Activated CD8-positive, alpha-beta T cell treated with anti-CD3 and anti-CD28 coated beads for 36 hours (primary cell): ENCODE results near the gene MRPL37. TPM values are rescaled to one million over a fixed set of nuclear protein-coding genes. Genes with fewer than 3 reads are reported as not detected.

ENCODE experiments used
- ATAC-seq: fragments of 200-7000 bp; cut with Tn5 transposase; one replicate; pipeline ENCODE4 v1.10.0; 2021; ENCODE audit warnings: mild to moderate bottlenecking, moderate library complexity
- CTCF ChIA-PET: fragments of 350-600 bp; sonication (Branson Sonifier 250); formaldehyde crosslinking; loops from one replicate; lab custom pipeline; 2021; ENCODE audit warnings: antibody characterized with exemption; lab: Charles Lee
- POLR2A ChIA-PET: fragments of 350-600 bp; sonication (Branson Sonifier 250); formaldehyde crosslinking; loops from one replicate; lab custom pipeline; 2021; ENCODE audit warnings: antibody characterized with exemption; lab: Charles Lee
- DNase-seq: peaks from one replicate; pipeline ENCODE4 v3.0.0-alpha.2; 2020
- H3K27ac Mint-ChIP-seq: one replicate; pipeline ENCODE4 v1.8.0; 2021; ENCODE audit warnings: mild to moderate bottlenecking, mixed read lengths
- H3K27me3 Mint-ChIP-seq: one replicate; pipeline ENCODE4 v1.8.0; 2021; ENCODE audit warnings: mixed read lengths
- H3K36me3 Mint-ChIP-seq: one replicate; pipeline ENCODE4 v1.8.0; 2021; ENCODE audit warnings: low read depth, mixed read lengths
- H3K4me1 Mint-ChIP-seq: one replicate; pipeline ENCODE4 v1.8.0; 2021; ENCODE audit warnings: low read depth, mixed read lengths
- H3K4me3 Mint-ChIP-seq: one replicate; pipeline ENCODE4 v1.8.0; 2021; ENCODE audit warnings: mild to moderate bottlenecking, moderate library complexity, mixed read lengths
- H3K9me3 Mint-ChIP-seq: one replicate; pipeline ENCODE4 v1.8.0; 2021; ENCODE audit warnings: mixed read lengths
- intact Hi-C: fragments of 100-400 bp; cut with micrococcal nuclease; formaldehyde crosslinking; loops from one replicate; pipeline ENCODE4 v1.10.0; 2022
- total RNA-seq, 2 experiments: library from RNA; stranded (reverse); gene quantifications; one replicate each; pipeline ENCODE4 v1.2.3, GENCODE V29; 2021
- TF ChIP-seq, protein P1 (sequence below): fragments of 200-600 bp; IDR thresholded peaks from one replicate; pipeline ENCODE4 v1.8.0; 2022; ENCODE audit warnings: antibody characterized with exemption, mild to moderate bottlenecking

Gene MRPL37
- total RNA-seq, 2 experiments from 2014 or later, result 194 to 198 TPM

DNA sequence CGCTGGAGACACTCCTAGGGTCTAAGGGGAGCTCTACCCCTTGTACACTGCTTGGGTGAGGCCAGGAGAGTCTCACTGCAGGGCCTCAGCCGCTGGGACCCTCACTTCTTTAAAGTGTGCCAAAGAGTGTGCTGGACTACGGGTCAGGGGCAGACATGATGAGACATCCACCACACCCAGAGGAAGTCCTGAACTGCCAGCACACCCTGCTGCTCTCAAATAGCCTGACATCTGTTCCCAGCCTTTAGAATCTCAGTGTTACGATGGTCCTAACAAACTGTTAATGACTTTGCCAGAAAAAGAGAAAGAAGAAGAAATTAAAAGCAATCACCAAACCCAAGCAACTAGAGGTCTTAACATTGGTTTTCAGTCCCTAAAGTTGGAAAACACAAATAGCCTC, 49.0 kb downstream of the MRPL37 start:
- H3K36me3 Mint-ChIP-seq, result peaks cover 1% of the 10 kb centered on the region
- intact Hi-C loops, result no loop called here
- no peaks in the 10 kb centered on the region for H3K9me3 Mint-ChIP-seq
- H3K4me1 Mint-ChIP-seq, result no peaks in the 10 kb centered on the region
- no peak for DNase-seq
- ChIA-PET CTCF (no interaction called here), POLR2A (no interaction called here)
- H3K27me3 Mint-ChIP-seq, result no peaks in the 10 kb centered on the region
- H3K4me3 Mint-ChIP-seq, result no peak overlapping the region
- TF ChIP-seq, protein P1, sequence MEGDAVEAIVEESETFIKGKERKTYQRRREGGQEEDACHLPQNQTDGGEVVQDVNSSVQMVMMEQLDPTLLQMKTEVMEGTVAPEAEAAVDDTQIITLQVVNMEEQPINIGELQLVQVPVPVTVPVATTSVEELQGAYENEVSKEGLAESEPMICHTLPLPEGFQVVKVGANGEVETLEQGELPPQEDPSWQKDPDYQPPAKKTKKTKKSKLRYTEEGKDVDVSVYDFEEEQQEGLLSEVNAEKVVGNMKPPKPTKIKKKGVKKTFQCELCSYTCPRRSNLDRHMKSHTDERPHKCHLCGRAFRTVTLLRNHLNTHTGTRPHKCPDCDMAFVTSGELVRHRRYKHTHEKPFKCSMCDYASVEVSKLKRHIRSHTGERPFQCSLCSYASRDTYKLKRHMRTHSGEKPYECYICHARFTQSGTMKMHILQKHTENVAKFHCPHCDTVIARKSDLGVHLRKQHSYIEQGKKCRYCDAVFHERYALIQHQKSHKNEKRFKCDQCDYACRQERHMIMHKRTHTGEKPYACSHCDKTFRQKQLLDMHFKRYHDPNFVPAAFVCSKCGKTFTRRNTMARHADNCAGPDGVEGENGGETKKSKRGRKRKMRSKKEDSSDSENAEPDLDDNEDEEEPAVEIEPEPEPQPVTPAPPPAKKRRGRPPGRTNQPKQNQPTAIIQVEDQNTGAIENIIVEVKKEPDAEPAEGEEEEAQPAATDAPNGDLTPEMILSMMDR, result no peak
- no peak for ATAC-seq
- H3K27ac Mint-ChIP-seq, result no peak overlapping the region

DNA sequence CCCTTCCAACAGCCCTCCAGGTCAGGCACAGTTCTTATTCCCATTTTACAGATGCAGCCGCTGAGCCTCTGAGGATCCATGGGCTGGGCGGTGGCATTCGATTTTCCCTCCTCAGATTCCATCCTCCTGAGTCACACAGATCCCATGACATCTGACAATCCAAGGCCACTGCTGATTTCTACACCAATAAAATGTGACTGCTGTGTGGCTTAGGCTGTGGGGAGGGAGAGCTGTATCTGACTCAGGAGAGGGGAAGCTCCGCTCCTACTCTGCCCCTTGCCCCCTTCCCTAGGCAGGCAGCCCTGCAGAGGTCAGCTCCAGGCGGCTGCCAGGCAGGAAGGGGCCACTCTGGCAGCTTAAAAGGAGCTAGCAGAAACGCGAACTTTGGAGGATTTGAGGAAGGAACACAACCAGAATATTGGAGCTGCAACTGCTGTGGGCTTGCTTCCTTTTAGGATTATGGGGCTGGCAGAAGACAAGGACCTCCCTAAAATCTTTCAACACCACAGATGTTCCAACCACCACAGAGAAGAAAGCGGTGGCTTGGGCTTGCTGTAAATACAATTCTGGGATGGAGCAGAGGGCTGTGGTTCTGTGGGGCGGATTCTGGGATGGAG, 50.0 kb downstream of the MRPL37 start:
- intact Hi-C loops, result no loop called here
- H3K4me1 Mint-ChIP-seq, result no peaks in the 10 kb centered on the region
- no peak for ATAC-seq
- no peak for DNase-seq
- no peak overlapping the region for H3K27ac Mint-ChIP-seq
- no peaks in the 10 kb centered on the region for H3K27me3 Mint-ChIP-seq
- ChIA-PET POLR2A (no interaction called here), CTCF (interaction anchor here (2.2 kb wide), 1 partner anchor 240 kb away, joined by 6 read pairs; no protein-coding TSS in a partner anchor)
- TF ChIP-seq, protein P1, result no peak
- H3K36me3 Mint-ChIP-seq, result peaks cover 1% of the 10 kb centered on the region
- no peaks in the 10 kb centered on the region for H3K9me3 Mint-ChIP-seq
- no peak overlapping the region for H3K4me3 Mint-ChIP-seq

DNA sequence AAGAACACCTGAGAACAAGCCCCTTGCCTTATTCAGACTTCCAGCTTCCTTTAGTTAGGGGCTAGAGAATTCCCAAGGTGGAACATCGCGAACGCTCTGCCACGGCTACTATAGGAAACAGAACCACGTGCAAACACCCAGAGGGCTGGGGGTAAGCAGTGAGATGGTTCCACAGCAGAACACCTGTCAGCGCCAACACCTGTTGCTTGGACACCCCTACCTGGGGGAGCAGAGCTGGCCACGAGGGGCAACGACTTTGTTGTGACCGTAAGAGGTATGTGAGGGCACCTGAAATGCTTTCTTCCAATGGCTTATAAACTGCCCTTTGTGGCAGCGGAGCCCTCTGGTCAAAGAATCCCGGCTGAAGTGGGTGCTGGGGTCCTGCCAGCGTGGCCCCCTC, 50.7 kb downstream of the MRPL37 start:
- intact Hi-C loops, result no loop called here
- Mint-ChIP-seq H3K4me3 (no peak overlapping the region), H3K4me1 (no peaks in the 10 kb centered on the region), H3K27me3 (no peaks in the 10 kb centered on the region), H3K9me3 (no peaks in the 10 kb centered on the region), H3K36me3 (peaks cover 1% of the 10 kb centered on the region), H3K27ac (no peak overlapping the region)
- CTCF ChIA-PET, result interaction anchor here (2.2 kb wide), 1 partner anchor 239 kb away, joined by 6 read pairs; no protein-coding TSS in a partner anchor
- POLR2A ChIA-PET, result no interaction called here
- no peak for DNase-seq
- TF ChIP-seq, protein P1, result no peak
- ATAC-seq, result no peak

GRCh38 chr1:54252371-54252936, 52.5 kb downstream of the MRPL37 start:
- Mint-ChIP-seq H3K4me3 (no peak overlapping the region), H3K9me3 (no peaks in the 10 kb centered on the region), H3K36me3 (peaks cover 1% of the 10 kb centered on the region), H3K27me3 (no peaks in the 10 kb centered on the region), H3K27ac (peak overlapping the region; percentile 7), H3K4me1 (no peaks in the 10 kb centered on the region)
- CTCF ChIA-PET, result interaction anchor here (2.2 kb wide), 1 partner anchor 237 kb away, joined by 6 read pairs; no protein-coding TSS in a partner anchor
- no peak for DNase-seq
- intact Hi-C loops, result no loop called here
- POLR2A ChIA-PET, result interaction anchor here (1.0 kb wide), 2 partner anchors 9 to 55 kb away, joined by 3 read pairs; no protein-coding TSS in a partner anchor
- TF ChIP-seq, protein P1, result no peak
- ATAC-seq, result no peak

- ChIA-PET CTCF (interaction anchor here (1.0 kb wide), 1 partner anchor 236 kb away, joined by 3 read pairs; no protein-coding TSS in a partner anchor), POLR2A (interaction anchor here (1.6 kb wide), 1 partner anchor 54 kb away, joined by 5 read pairs; the partner anchor contains the start of genes CYB5RL and MRPL37)
- Mint-ChIP-seq H3K4me1 (no peaks in the 10 kb centered on the region), H3K4me3 (no peak overlapping the region), H3K27me3 (no peaks in the 10 kb centered on the region), H3K9me3 (no peaks in the 10 kb centered on the region), H3K27ac (no peak overlapping the region), H3K36me3 (peaks cover 1% of the 10 kb centered on the region)
- TF ChIP-seq, protein P1, result no peak
- DNase-seq, result no peak
- intact Hi-C loops, result no loop called here
- peak; percentile 42 for ATAC-seq
Observed at GRCh38 chr1:54253480-54253879, 53.5 kb downstream of the MRPL37 start.
